DOHH2 (cell line): ENCODE measurements around the gene CADPS.
A peak's percentile ranks its signal among the peaks of the same experiment; 100 is the strongest.

Experiments
- H3F3A ChIP-seq: fragments of 200-600 bp; sonication (generic), shearing (Covaris generic); 2 replicates; pipeline ENCODE4 v1.6.0; 2016; ENCODE audit warnings: antibody characterized with exemption, mild to moderate bottlenecking; ENCODE audit not compliant: control insufficient read depth, insufficient read depth
- H3K27ac ChIP-seq: fragments of 200-600 bp; sonication (generic); 2 replicates; pipeline ENCODE4 v1.5.1; 2014; ENCODE audit warnings: low read depth, mild to moderate bottlenecking, low read length, moderate library complexity
- H3K27me3 ChIP-seq: fragments of 200-600 bp; sonication (generic); 2 replicates; pipeline ENCODE4 v1.6.1; 2014; ENCODE audit warnings: mild to moderate bottlenecking, low read length, mixed read lengths; ENCODE audit not compliant: control insufficient read depth
- H3K36me3 ChIP-seq: fragments of 200-600 bp; sonication (generic); 2 replicates; pipeline ENCODE4 v1.6.1; 2014; ENCODE audit warnings: mild to moderate bottlenecking, low read length, moderate library complexity, mixed read lengths; ENCODE audit not compliant: control insufficient read depth
- H3K4me1 ChIP-seq: fragments of 200-600 bp; sonication (generic); 2 replicates; pipeline ENCODE4 v1.6.1; 2014; ENCODE audit warnings: mild to moderate bottlenecking, low read length, mixed read lengths; ENCODE audit not compliant: control insufficient read depth
- H3K4me2 ChIP-seq: fragments of 200-600 bp; sonication (generic); 2 replicates; pipeline ENCODE4 v1.6.0; 2014; ENCODE audit warnings: mild to moderate bottlenecking, low read length, moderate library complexity
- H3K4me3 ChIP-seq: fragments of 200-600 bp; sonication (generic); 2 replicates; pipeline ENCODE4 v1.5.1; 2014; ENCODE audit warnings: mild to moderate bottlenecking, low read length, mixed read lengths
- H3K79me2 ChIP-seq: fragments of 200-600 bp; sonication (generic); 2 replicates; pipeline ENCODE4 v1.6.1; 2014; ENCODE audit warnings: mild to moderate bottlenecking, low read length, mixed read lengths; ENCODE audit not compliant: control insufficient read depth
- H3K9me2 ChIP-seq: fragments of 200-600 bp; sonication (generic); replicated peaks from 2 replicates; pipeline ENCODE4 v1.6.1; 2014; ENCODE audit warnings: mild to moderate bottlenecking, low read length, mixed read lengths; ENCODE audit not compliant: control insufficient read depth
- H3K9me3 ChIP-seq: fragments of 200-600 bp; sonication (generic); 2 replicates; pipeline ENCODE4 v1.6.1; 2014; ENCODE audit warnings: antibody characterized with exemption, low read length, mixed read lengths; ENCODE audit not compliant: control insufficient read depth, insufficient read depth
- H4K20me1 ChIP-seq: fragments of 200-600 bp; sonication (generic); 2 replicates; pipeline ENCODE4 v1.6.0; 2014; ENCODE audit warnings: low read depth, mild to moderate bottlenecking, antibody characterized with exemption, low read length, moderate library complexity; ENCODE audit not compliant: control insufficient read depth, insufficient read depth
- CTCF ChIP-seq: fragments of 200-600 bp; sonication (generic); IDR thresholded peaks from one replicate; pipeline ENCODE4 v1.5.1; 2014; ENCODE audit warnings: antibody characterized with exemption, mild to moderate bottlenecking, low read depth, low read length; ENCODE audit not compliant: poor library complexity, severe bottlenecking
- EZH2phosphoT487 ChIP-seq: fragments of 200-600 bp; sonication (generic); IDR thresholded peaks from 2 replicates; pipeline ENCODE4 v1.6.1; 2017; ENCODE audit warnings: borderline replicate concordance, mild to moderate bottlenecking, antibody characterized with exemption, low read length, moderate library complexity, mixed read lengths

CADPS gene

GRCh38 chr3:62503516-62503915 is 371.7 kb downstream of the CADPS start:
- no peaks in the 10 kb centered on the region for H3K9me2 ChIP-seq
- H3K27ac ChIP-seq: peak overlapping the region; percentile 73
- peaks cover 69% of the 10 kb centered on the region for H3K4me1 ChIP-seq
- H3K4me2 ChIP-seq: peak overlapping the region; percentile 65
- H3K9me3 ChIP-seq: no peaks in the 10 kb centered on the region
- H3F3A ChIP-seq: peaks cover 11% of the 10 kb centered on the region
- H3K79me2 ChIP-seq: no peaks in the 10 kb centered on the region
- H4K20me1 ChIP-seq: no peaks in the 10 kb centered on the region
- no peaks in the 10 kb centered on the region for H3K27me3 ChIP-seq
- H3K4me3 ChIP-seq: peak overlapping the region; percentile 35
- H3K36me3 ChIP-seq: peaks cover 13% of the 10 kb centered on the region
- no peak for TF ChIP-seq EZH2phosphoT487
- no peak for TF ChIP-seq CTCF

- Histone ChIP-seq H4K20me1 (no peaks in the 10 kb centered on the region), H3K9me2 (no peaks in the 10 kb centered on the region), H3K79me2 (no peaks in the 10 kb centered on the region), H3K4me3 (peak overlapping the region; percentile 35), H3K36me3 (peaks cover 11% of the 10 kb centered on the region), H3K27ac (peak overlapping the region; percentile 73), H3F3A (peaks cover 11% of the 10 kb centered on the region), H3K9me3 (no peaks in the 10 kb centered on the region), H3K4me1 (peaks cover 66% of the 10 kb centered on the region), H3K27me3 (no peaks in the 10 kb centered on the region), H3K4me2 (peak overlapping the region; percentile 65)
- TF ChIP-seq EZH2phosphoT487 (no peak), CTCF (no peak)
These were observed 372.6 kb downstream of the CADPS start for GRCh38 chr3:62502315-62503300.

- H3K79me2 ChIP-seq: no peaks in the 10 kb centered on the region
- H3K9me3 ChIP-seq: no peaks in the 10 kb centered on the region
- H3K4me3 ChIP-seq: no peak overlapping the region
- H3K36me3 ChIP-seq: peaks cover 11% of the 10 kb centered on the region
- H4K20me1 ChIP-seq: no peaks in the 10 kb centered on the region
- H3K27me3 ChIP-seq: no peaks in the 10 kb centered on the region
- H3K4me2 ChIP-seq: 0 out of 2 replicates have a peak overlapping the region, but pooled peaks have one; percentile 2
- no peaks in the 10 kb centered on the region for H3K9me2 ChIP-seq
- no peak overlapping the region for H3K27ac ChIP-seq
- TF ChIP-seq CTCF (no peak), EZH2phosphoT487 (no peak)
- H3F3A ChIP-seq: peaks cover 11% of the 10 kb centered on the region
- H3K4me1 ChIP-seq: peaks cover 70% of the 10 kb centered on the region
These were observed 373.9 kb downstream of the CADPS start for GRCh38 chr3:62501289-62501668.
